HCT116 (cell line): Measurements from ENCODE around the gene MACROD1. TPM values are rescaled to one million over a fixed set of nuclear protein-coding genes. Genes with fewer than 3 reads are reported as not detected.

Source experiments
- ATAC-seq: fragments of 200-7000 bp; cut with Tn5 transposase; 2 replicates; pipeline ENCODE4 v1.9.1; 2020; ENCODE audit warnings: mild to moderate bottlenecking, moderate library complexity
- BruUV-seq: library from RNA; stranded (reverse); fragments of 400-500 nt; replicated peaks from 2 replicates; lab custom pipeline; 2021; lab: Mats Ljungman, UMichigan
- CTCF ChIA-PET: fragments of 300-600 bp; sonication (Branson Sonifier 250); formaldehyde crosslinking; loops from one replicate; lab custom pipeline; 2021; ENCODE audit warnings: antibody characterized with exemption; lab: Charles Lee
- POLR2A ChIA-PET: fragments of 300-600, 350-600 bp; sonication (Branson Sonifier 250); formaldehyde crosslinking; loops from one replicate; lab custom pipeline; 2021; ENCODE audit warnings: antibody characterized with exemption; lab: Charles Lee
- RAD21 ChIA-PET, 2 experiments: fragments of 300-600 bp; sonication (Branson Sonifier 250); formaldehyde crosslinking; loops; one replicate each; lab custom pipeline; 2023; ENCODE audit warnings: low total read pairs in 2 of 2; ENCODE audit not compliant: uncharacterized antibody in 2 of 2, unreplicated experiment in 2 of 2, low non-redundant PET in 1 of 2; lab: Charles Lee
- DNase-seq: peaks from one replicate; pipeline ENCODE4 v3.0.0-alpha.2; 2010; ENCODE audit warnings: low read depth, low spot score
- H2AFZ ChIP-seq: fragments of 200-600 bp; shearing (Covaris generic), sonication (generic); 2 replicates; pipeline ENCODE4 v1.6.1; 2017; ENCODE audit warnings: low read depth, mixed run types, mixed read lengths, antibody characterized with exemption, low read length; ENCODE audit not compliant: poor library complexity, severe bottlenecking
- H3K27ac ChIP-seq: 2 replicates; pipeline ENCODE4 v1.5.1; 2012; ENCODE audit warnings: low read depth, low read length
- H3K27me3 ChIP-seq: fragments of 200-600 bp; sonication (generic); 2 replicates; pipeline ENCODE4 v1.6.1; 2016; ENCODE audit warnings: mixed run types, low read length, mixed read lengths; ENCODE audit not compliant: insufficient read depth
- H3K36me3 ChIP-seq, 2 experiments: fragments of 200-500 bp in 1 of 2; fragments of 200-600 bp in 1 of 2; sonication (Bioruptor generic) in 1 of 2; sonication (generic) in 1 of 2; 2 replicates each; pipeline versions ENCODE4 v1.5.1 to v1.6.1; 2014 to 2016; ENCODE audit warnings: low read length in 2 of 2, inconsistent platforms in 1 of 2, mixed read lengths in 1 of 2, mixed run types in 1 of 2; ENCODE audit not compliant: insufficient read depth in 2 of 2, control insufficient read depth in 1 of 2
- H3K4me1 ChIP-seq, 2 experiments: fragments of 200-600 bp in 1 of 2; sonication (generic) in 1 of 2; 2 replicates each; pipeline versions ENCODE4 v1.5.1 to v1.6.1; 2012 to 2017; ENCODE audit warnings: low read length in 2 of 2, inconsistent platforms in 1 of 2, mild to moderate bottlenecking in 1 of 2, mixed read lengths in 1 of 2, mixed run types in 1 of 2, moderate library complexity in 1 of 2; ENCODE audit not compliant: insufficient read depth in 2 of 2, control insufficient read depth in 1 of 2
- H3K4me2 ChIP-seq: fragments of 200-600 bp; sonication (generic); 2 replicates; pipeline ENCODE4 v1.6.1; 2017; ENCODE audit warnings: mixed run types, low read length, mixed read lengths
- H3K4me3 ChIP-seq, 2 experiments: fragments of 200-600 bp in 1 of 2; sonication (generic) in 1 of 2; replicated peaks in 1 of 2; 2 replicates each; pipeline ENCODE4 v1.5.1; 2011 to 2016; ENCODE audit warnings: low read length in 2 of 2, control low read depth in 1 of 2, low read depth in 1 of 2, mild to moderate bottlenecking in 1 of 2, mixed read lengths in 1 of 2, mixed run types in 1 of 2
- H3K79me2 ChIP-seq: fragments of 200-600 bp; sonication (generic); 2 replicates; pipeline ENCODE4 v1.6.1; 2017; ENCODE audit warnings: mild to moderate bottlenecking, mixed run types, low read length, moderate library complexity, mixed read lengths; ENCODE audit not compliant: insufficient read depth
- H3K9ac ChIP-seq: fragments of 200-600 bp; sonication (generic); 2 replicates; pipeline ENCODE4 v1.6.1; 2016; ENCODE audit warnings: low read length, mixed read lengths
- H3K9me2 ChIP-seq: fragments of 200-600 bp; sonication (generic), shearing (Covaris generic); 2 replicates; pipeline ENCODE4 v1.6.1; 2017; ENCODE audit warnings: mixed run types, mild to moderate bottlenecking, moderate library complexity; ENCODE audit not compliant: insufficient read depth
- H3K9me3 ChIP-seq, 2 experiments: fragments of 200-500 bp in 1 of 2; fragments of 200-600 bp in 1 of 2; sonication (Bioruptor generic) in 1 of 2; sonication (generic) in 1 of 2; 2 replicates each; pipeline ENCODE4 v1.6.1; 2014 to 2017; ENCODE audit warnings: low read length in 2 of 2, mixed read lengths in 2 of 2, inconsistent platforms in 1 of 2, low read depth in 1 of 2, mild to moderate bottlenecking in 1 of 2, mixed run types in 1 of 2, moderate library complexity in 1 of 2; ENCODE audit not compliant: control insufficient read depth in 1 of 2, insufficient read depth in 1 of 2
- H4K20me1 ChIP-seq: fragments of 200-600 bp; sonication (generic), shearing (Covaris generic); 2 replicates; pipeline ENCODE4 v1.6.1; 2017; ENCODE audit warnings: mixed run types, mild to moderate bottlenecking, moderate library complexity; ENCODE audit not compliant: insufficient read depth
- ATF3 ChIP-seq: IDR thresholded peaks from 2 replicates; pipeline ENCODE4 v1.6.1; 2012
- EGR1 ChIP-seq: IDR thresholded peaks from 2 replicates; pipeline ENCODE4 v1.6.1; 2012; ENCODE audit warnings: low read depth
- ELF1 ChIP-seq: IDR thresholded peaks from 2 replicates; pipeline ENCODE4 v1.6.1; 2012; ENCODE audit warnings: low read depth, borderline replicate concordance
- EZH2phosphoT487 ChIP-seq: fragments of 200-600 bp; IDR thresholded peaks from 2 replicates; pipeline ENCODE4 v1.6.1; 2018; ENCODE audit warnings: antibody characterized with exemption, borderline replicate concordance
- JUND ChIP-seq: IDR thresholded peaks from 2 replicates; pipeline ENCODE4 v1.6.1; 2012
- POLR2AphosphoS5 ChIP-seq: IDR thresholded peaks from 2 replicates; pipeline ENCODE4 v1.6.1; 2011; ENCODE audit warnings: mild to moderate bottlenecking, low read depth, low read length, moderate library complexity
- REST ChIP-seq: IDR thresholded peaks from 2 replicates; pipeline ENCODE4 v1.6.1; 2012; ENCODE audit warnings: low read depth
- SP1 ChIP-seq: IDR thresholded peaks from 2 replicates; pipeline ENCODE4 v1.6.1; 2012; ENCODE audit warnings: low read depth
- intact Hi-C: fragments of 100-400 bp; cut with micrococcal nuclease; formaldehyde crosslinking; loops from 2 replicates; pipeline ENCODE4 v1.10.0; 2022
- total RNA-seq: library from RNA; stranded (reverse); gene quantifications from one replicate; pipeline ENCODE4 v1.2.1, GENCODE V29; 2021; ENCODE audit not compliant: unreplicated experiment

MACROD1 gene
- total RNA-seq, 1 experiment from 2014 or later = 61.1 TPM

DNA sequence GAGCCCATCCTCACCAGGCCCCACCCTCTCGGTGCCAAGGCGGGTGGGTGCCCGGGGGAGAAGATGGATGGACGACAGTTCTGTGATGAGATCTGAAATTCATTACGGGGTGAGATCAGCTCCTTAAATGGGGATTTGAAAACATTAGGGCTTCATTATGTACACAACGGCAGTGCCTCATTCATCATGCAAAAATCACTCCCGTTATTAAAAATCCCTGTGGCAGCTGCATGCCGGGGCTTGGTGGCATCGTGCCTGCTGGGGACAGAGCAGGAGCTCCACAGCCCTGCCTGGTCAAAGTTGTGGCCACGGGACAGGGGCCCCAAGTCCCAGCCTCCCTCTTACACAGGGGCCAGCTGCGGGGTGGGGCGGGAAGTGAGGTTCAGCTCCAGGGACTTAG, 159.5 kb downstream of the MACROD1 start (continued):
- no peak for TF ChIP-seq REST
- TF ChIP-seq ELF1 = no peak
- no peak for TF ChIP-seq EGR1
- no peak for TF ChIP-seq SP1
- TF ChIP-seq POLR2AphosphoS5 = no peak
- TF ChIP-seq ATF3 = no peak
- TF ChIP-seq EZH2phosphoT487 = no peak
- TF ChIP-seq, all 23 proteins: peak for 0

- no peaks in the 10 kb centered on the region for H3K27me3 ChIP-seq
- no peak overlapping the region for H2AFZ ChIP-seq
- H3K36me3 ChIP-seq = peaks cover 0 to 6% of the 10 kb centered on the region in 2 experiments; a peak in 1 of 4 replicates
- H3K9me3 ChIP-seq = peaks cover 0 to 6% of the 10 kb centered on the region in 2 experiments; a peak in 1 of 4 replicates
- ChIA-PET POLR2A (no interaction called here), CTCF (no interaction called here), RAD21 (no interaction called here)
- DNase-seq = no peak
- no peak overlapping the region for H3K4me3 ChIP-seq
- H3K27ac ChIP-seq = no peak overlapping the region; the same call in 1 of the 2 replicates
- intact Hi-C loops = loop anchor here (10.0 kb wide), 1 partner anchor 139 kb away; no protein-coding TSS in a partner anchor
- H4K20me1 ChIP-seq = no peaks in the 10 kb centered on the region
- 0 out of 2 replicates have a peak, but pooled peaks cover 3% of the 10 kb centered on the region for H3K79me2 ChIP-seq
- no peak overlapping the region for H3K4me2 ChIP-seq
- no peaks in the 10 kb centered on the region for H3K9me2 ChIP-seq
- BruUV-seq = no TSS peak
- no peak for ATAC-seq
- TF ChIP-seq ELF1 (no peak), JUND (no peak), POLR2AphosphoS5 (no peak)
- no peak overlapping the region for H3K9ac ChIP-seq
- peaks cover 18 to 37% of the 10 kb centered on the region in 2 experiments for H3K4me1 ChIP-seq
Measured at GRCh38 chr11:64005691-64006090, 160.2 kb downstream of the MACROD1 start.
